Ovary (tissue), 3 donors: ENCODE results near the gene FAM234A.

Experiments used
- EP300 ChIP-seq: sonication (generic); formaldehyde crosslinking; IDR thresholded peaks from one replicate; pipeline ENCODE4 v1.6.1; 2017; ENCODE audit warnings: antibody characterized with exemption
- TF ChIP-seq, protein P1 (sequence below), 3 donors: fragments of 450-650 bp in 2 of 3; fragments of 200-600 bp in 1 of 3; IDR thresholded peaks; one replicate each; pipeline versions ENCODE4 v1.5.1 to v1.8.0; 2016 to 2022; ENCODE audit warnings: antibody characterized with exemption in 3 of 3, mild to moderate bottlenecking in 1 of 3
- donor health status: DM: no; HTN: no; CAD: no.

GRCh38 chr16:254461-254860 is 19.8 kb downstream of the FAM234A start:
- no peak for TF ChIP-seq EP300
- TF ChIP-seq, protein P1, sequence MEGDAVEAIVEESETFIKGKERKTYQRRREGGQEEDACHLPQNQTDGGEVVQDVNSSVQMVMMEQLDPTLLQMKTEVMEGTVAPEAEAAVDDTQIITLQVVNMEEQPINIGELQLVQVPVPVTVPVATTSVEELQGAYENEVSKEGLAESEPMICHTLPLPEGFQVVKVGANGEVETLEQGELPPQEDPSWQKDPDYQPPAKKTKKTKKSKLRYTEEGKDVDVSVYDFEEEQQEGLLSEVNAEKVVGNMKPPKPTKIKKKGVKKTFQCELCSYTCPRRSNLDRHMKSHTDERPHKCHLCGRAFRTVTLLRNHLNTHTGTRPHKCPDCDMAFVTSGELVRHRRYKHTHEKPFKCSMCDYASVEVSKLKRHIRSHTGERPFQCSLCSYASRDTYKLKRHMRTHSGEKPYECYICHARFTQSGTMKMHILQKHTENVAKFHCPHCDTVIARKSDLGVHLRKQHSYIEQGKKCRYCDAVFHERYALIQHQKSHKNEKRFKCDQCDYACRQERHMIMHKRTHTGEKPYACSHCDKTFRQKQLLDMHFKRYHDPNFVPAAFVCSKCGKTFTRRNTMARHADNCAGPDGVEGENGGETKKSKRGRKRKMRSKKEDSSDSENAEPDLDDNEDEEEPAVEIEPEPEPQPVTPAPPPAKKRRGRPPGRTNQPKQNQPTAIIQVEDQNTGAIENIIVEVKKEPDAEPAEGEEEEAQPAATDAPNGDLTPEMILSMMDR (IDR thresholded peaks at IDR 0.05) = no peak
